ENCODE data around the gene EZH1.

The EZH1 gene

GRCh38 chr17:42779936-42780850 is 35.4 kb upstream of the EZH1 start, which contains the start of gene WNK4:
TSS of gene WNK4 (plus strand) at chr17:42780610. CDS start at chr17:42780699, 89 bp downstream.
- Histone ChIP-seq H2BK5ac (ENCODE audit: low read length) (peak within 1 kb of the TSS; percentile 42), H3K9ac (ENCODE audit: low read depth, low read length, poor library complexity) (peak within 1 kb of the TSS; percentile 65), H3K36me3 (replicated peaks in 1 of 2; ENCODE audit: control insufficient read depth in 2 of 2, insufficient read depth in 2 of 2, low read length in 2 of 2) (peaks cover 19 to 48% of the 10 kb centered on the region in 2 donors), H3K14ac (ENCODE audit: low read length) (peak within 1 kb of the TSS; percentile 94), H4K8ac (ENCODE audit: low read depth, low read length) (no peak within 1 kb of the TSS), H3K23ac (ENCODE audit: low read depth, low read length, poor library complexity) (peak within 1 kb of the TSS; percentile 90), H3K18ac (ENCODE audit: low read length) (peak within 1 kb of the TSS; percentile 96), H2AFZ (ENCODE audit: low read length) (no peak within 1 kb of the TSS), H2BK12ac (ENCODE audit: low read length) (no peak within 1 kb of the TSS), H4K91ac (ENCODE audit: low read depth, low read length, poor library complexity) (no peak within 1 kb of the TSS), H3K9me3 (replicated peaks in 1 of 2; ENCODE audit: control insufficient read depth in 2 of 2, insufficient read depth in 1 of 2, low read depth in 1 of 2, low read length in 2 of 2) (no peaks in the 10 kb centered on the region), H3K4me3 (ENCODE audit: low read length in 2 of 2) (peak within 1 kb of the TSS in 1 of 2 donors; percentile 79), H3K27me3 (ENCODE audit: control insufficient read depth in 3 of 3, insufficient read depth in 3 of 3, low read depth in 1 of 3, low read length in 3 of 3) (peaks cover 0 to 25% (median 8%) of the 10 kb centered on the region in 3 experiments), H3K79me1 (ENCODE audit: low read depth, low read length) (no peaks in the 10 kb centered on the region), H2AK5ac (ENCODE audit: low read depth, low read length) (no peak within 1 kb of the TSS), H2BK120ac (ENCODE audit: low read depth, low read length) (no peak within 1 kb of the TSS), H2BK15ac (ENCODE audit: low read length) (peak within 1 kb of the TSS; percentile 89), H3K4me2 (ENCODE audit: insufficient read depth, low read length, poor library complexity, severe bottlenecking) (peak within 1 kb of the TSS; percentile 89), H3K4me1 (ENCODE audit: control insufficient read depth in 2 of 2, insufficient read depth in 1 of 2, low read depth in 1 of 2, low read length in 2 of 2) (peaks cover 0 to 9% of the 10 kb centered on the region in 2 donors), H3K4ac (ENCODE audit: low read length) (peak within 1 kb of the TSS; percentile 23), H3K27ac (replicated peaks; ENCODE audit: low read length) (no peak within 1 kb of the TSS)
- no CpG with 5 or more reads among the region's 65 CpGs for WGBS, 2 donors (ENCODE audit: extremely low coverage in 2 of 2, insufficient read length in 2 of 2, insufficient replicate concordance in 1 of 2)
- DNase-seq (ENCODE audit: low spot score) = peak; percentile 42

- Histone ChIP-seq H2BK120ac (ENCODE audit: low read depth, low read length) (no peak overlapping the region), H3K4ac (ENCODE audit: low read length) (no peak overlapping the region), H3K9me3 (replicated peaks in 1 of 2; ENCODE audit: control insufficient read depth in 2 of 2, insufficient read depth in 1 of 2, low read depth in 1 of 2, low read length in 2 of 2) (no peaks in the 10 kb centered on the region), H3K27ac (replicated peaks; ENCODE audit: low read length) (no peak overlapping the region), H2BK15ac (ENCODE audit: low read length) (no peak overlapping the region), H2BK12ac (ENCODE audit: low read length) (no peak overlapping the region), H3K4me2 (ENCODE audit: insufficient read depth, low read length, poor library complexity, severe bottlenecking) (no peak overlapping the region), H2AK5ac (ENCODE audit: low read depth, low read length) (no peak overlapping the region), H3K9ac (ENCODE audit: low read depth, low read length, poor library complexity) (no peak overlapping the region), H3K4me3 (ENCODE audit: low read length in 2 of 2) (peak overlapping the region in 1 of 2 donors; percentile 37), H3K36me3 (replicated peaks in 1 of 2; ENCODE audit: control insufficient read depth in 2 of 2, insufficient read depth in 2 of 2, low read length in 2 of 2) (peaks cover 19 to 55% of the 10 kb centered on the region in 2 donors), H3K23ac (ENCODE audit: low read depth, low read length, poor library complexity) (no peak overlapping the region), H3K79me1 (ENCODE audit: low read depth, low read length) (no peaks in the 10 kb centered on the region), H3K14ac (ENCODE audit: low read length) (no peak overlapping the region), H4K91ac (ENCODE audit: low read depth, low read length, poor library complexity) (no peak overlapping the region), H4K8ac (ENCODE audit: low read depth, low read length) (no peak overlapping the region), H2BK5ac (ENCODE audit: low read length) (no peak overlapping the region), H3K18ac (ENCODE audit: low read length) (no peak overlapping the region), H3K4me1 (ENCODE audit: control insufficient read depth in 2 of 2, insufficient read depth in 1 of 2, low read depth in 1 of 2, low read length in 2 of 2) (peaks cover 0 to 9% of the 10 kb centered on the region in 2 donors), H3K27me3 (ENCODE audit: control insufficient read depth in 3 of 3, insufficient read depth in 3 of 3, low read depth in 1 of 3, low read length in 3 of 3) (peaks cover 0 to 23% (median 8%) of the 10 kb centered on the region in 3 experiments), H2AFZ (ENCODE audit: low read length) (no peak overlapping the region)
- WGBS, 2 donors (ENCODE audit: extremely low coverage in 2 of 2, insufficient read length in 2 of 2, insufficient replicate concordance in 1 of 2) = no CpG with 5 or more reads among the region's 3 CpGs
- no peak for DNase-seq (ENCODE audit: low spot score)
These were observed 34.6 kb upstream of the EZH1 start for GRCh38 chr17:42779304-42779935.

GRCh38 chr17:42778570-42778969 is 33.7 kb upstream of the EZH1 start:
- no peak overlapping the region for H2BK15ac ChIP-seq (ENCODE audit: low read length)
- DNase-seq (ENCODE audit: low spot score) = no peak
- H3K18ac ChIP-seq (ENCODE audit: low read length) = no peak overlapping the region
- H3K4me2 ChIP-seq (ENCODE audit: insufficient read depth, low read length, poor library complexity, severe bottlenecking) = no peak overlapping the region
- no peak overlapping the region for H3K9ac ChIP-seq (ENCODE audit: low read depth, low read length, poor library complexity)
- no peak overlapping the region for H2BK12ac ChIP-seq (ENCODE audit: low read length)
- H2BK5ac ChIP-seq (ENCODE audit: low read length) = no peak overlapping the region
- no peak overlapping the region for H4K8ac ChIP-seq (ENCODE audit: low read depth, low read length)
- H3K4me1 ChIP-seq (ENCODE audit: control insufficient read depth in 2 of 2, insufficient read depth in 1 of 2, low read depth in 1 of 2, low read length in 2 of 2) = peaks cover 4 to 12% of the 10 kb centered on the region in 2 donors
- peaks cover 0 to 23% (median 8%) of the 10 kb centered on the region in 3 experiments for H3K27me3 ChIP-seq (ENCODE audit: control insufficient read depth in 3 of 3, insufficient read depth in 3 of 3, low read depth in 1 of 3, low read length in 3 of 3)
- no peak overlapping the region for H3K14ac ChIP-seq (ENCODE audit: low read length)
- no peak overlapping the region for H3K4me3 ChIP-seq (ENCODE audit: low read length in 2 of 2)
- H2AK5ac ChIP-seq (ENCODE audit: low read depth, low read length) = no peak overlapping the region
- no peak overlapping the region for H3K23ac ChIP-seq (ENCODE audit: low read depth, low read length, poor library complexity)
- H2AFZ ChIP-seq (ENCODE audit: low read length) = no peak overlapping the region
- H4K91ac ChIP-seq (ENCODE audit: low read depth, low read length, poor library complexity) = no peak overlapping the region
- H3K36me3 ChIP-seq (replicated peaks in 1 of 2; ENCODE audit: control insufficient read depth in 2 of 2, insufficient read depth in 2 of 2, low read length in 2 of 2) = peaks cover 19 to 57% of the 10 kb centered on the region in 2 donors
- no peaks in the 10 kb centered on the region for H3K9me3 ChIP-seq (replicated peaks in 1 of 2; ENCODE audit: control insufficient read depth in 2 of 2, insufficient read depth in 1 of 2, low read depth in 1 of 2, low read length in 2 of 2)
- H3K4ac ChIP-seq (ENCODE audit: low read length) = no peak overlapping the region
- H2BK120ac ChIP-seq (ENCODE audit: low read depth, low read length) = no peak overlapping the region
- H3K79me1 ChIP-seq (ENCODE audit: low read depth, low read length) = peaks cover 1% of the 10 kb centered on the region
- no peak overlapping the region for H3K27ac ChIP-seq (replicated peaks; ENCODE audit: low read length)
- no CpG with 5 or more reads among the region's 5 CpGs for WGBS, 2 donors (ENCODE audit: extremely low coverage in 2 of 2, insufficient read length in 2 of 2, insufficient replicate concordance in 1 of 2)
